ENCODE data around the gene USP54.

DNA sequence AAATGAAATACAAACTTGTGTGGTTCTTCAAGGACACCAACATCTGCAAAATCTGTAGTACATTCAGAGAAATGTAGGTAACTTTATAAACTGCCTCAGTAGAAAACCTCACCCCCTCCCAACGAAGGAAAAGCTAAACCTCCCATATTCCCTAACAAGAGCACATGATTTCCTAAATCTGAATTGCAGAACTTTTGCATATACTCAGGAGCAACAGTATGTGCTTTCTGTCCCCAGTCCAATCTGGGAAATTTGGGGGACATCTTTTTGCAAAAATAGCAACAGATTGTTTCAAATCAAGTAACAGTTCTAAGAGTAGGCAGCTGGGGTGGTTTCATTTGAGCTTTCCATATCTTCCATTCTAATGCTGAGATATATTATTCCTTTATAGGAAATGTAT is 142.0 kb downstream of the USP54 start:
- TF ChIP-seq, protein P1, sequence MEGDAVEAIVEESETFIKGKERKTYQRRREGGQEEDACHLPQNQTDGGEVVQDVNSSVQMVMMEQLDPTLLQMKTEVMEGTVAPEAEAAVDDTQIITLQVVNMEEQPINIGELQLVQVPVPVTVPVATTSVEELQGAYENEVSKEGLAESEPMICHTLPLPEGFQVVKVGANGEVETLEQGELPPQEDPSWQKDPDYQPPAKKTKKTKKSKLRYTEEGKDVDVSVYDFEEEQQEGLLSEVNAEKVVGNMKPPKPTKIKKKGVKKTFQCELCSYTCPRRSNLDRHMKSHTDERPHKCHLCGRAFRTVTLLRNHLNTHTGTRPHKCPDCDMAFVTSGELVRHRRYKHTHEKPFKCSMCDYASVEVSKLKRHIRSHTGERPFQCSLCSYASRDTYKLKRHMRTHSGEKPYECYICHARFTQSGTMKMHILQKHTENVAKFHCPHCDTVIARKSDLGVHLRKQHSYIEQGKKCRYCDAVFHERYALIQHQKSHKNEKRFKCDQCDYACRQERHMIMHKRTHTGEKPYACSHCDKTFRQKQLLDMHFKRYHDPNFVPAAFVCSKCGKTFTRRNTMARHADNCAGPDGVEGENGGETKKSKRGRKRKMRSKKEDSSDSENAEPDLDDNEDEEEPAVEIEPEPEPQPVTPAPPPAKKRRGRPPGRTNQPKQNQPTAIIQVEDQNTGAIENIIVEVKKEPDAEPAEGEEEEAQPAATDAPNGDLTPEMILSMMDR (IDR thresholded peaks at IDR 0.05) = no peak
- TF ChIP-seq POLR2A (IDR thresholded peaks at IDR 0.05) = no peak

Measured in uterus (tissue), 2 donors.